ENCODE data around the gene AGAP6.
"Not testable (repeated sequence)": the region's sequence is repeated elsewhere in the genome, so short reads cannot be mapped to it uniquely, and the experiment has no call there.

DNA sequence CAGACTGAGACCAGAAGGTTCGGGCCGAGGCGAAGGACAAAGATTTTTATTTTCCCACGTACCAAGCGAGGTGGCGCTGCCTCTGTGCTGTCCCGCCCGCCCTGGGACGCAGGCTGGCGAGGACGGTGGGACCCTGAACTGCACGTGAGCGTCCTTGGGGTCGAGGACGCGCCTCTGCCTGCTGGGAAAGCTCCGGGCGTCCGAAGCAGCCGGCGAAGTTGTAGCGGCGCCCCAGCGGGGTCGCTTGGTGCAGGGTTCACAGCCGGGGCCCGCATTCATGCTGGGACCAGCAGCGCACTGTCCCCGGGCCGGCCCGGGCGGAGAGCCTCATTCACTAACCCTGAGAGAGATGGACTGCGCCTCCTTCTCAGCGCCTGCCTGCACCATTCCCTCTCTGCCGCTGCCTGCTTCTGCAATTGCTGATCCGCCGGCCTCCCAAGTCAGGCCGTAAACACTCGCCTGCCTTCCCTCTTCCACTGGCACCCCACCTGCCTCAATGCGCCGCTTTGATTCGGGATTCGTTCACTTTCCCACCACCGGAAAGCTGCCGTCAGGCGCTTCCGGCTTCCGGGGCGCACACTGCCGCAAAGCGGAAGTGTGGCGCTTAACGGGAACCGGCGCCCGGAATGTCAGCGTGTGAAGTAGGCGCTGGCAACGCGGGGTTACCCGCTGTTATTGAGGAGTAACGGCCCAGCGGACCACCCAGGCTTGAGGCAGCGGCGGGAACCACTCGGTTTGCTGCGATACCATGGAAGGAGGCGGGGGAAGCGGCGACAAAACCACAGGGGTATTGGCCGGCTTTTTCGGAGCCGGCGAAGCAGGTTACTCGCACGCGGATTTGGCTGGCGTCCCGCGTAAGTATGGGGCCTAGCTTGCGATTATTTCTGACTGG lies 46.5 kb upstream of the AGAP6 start, which contains the start of the genes PARG and TIMM23B:
- TF ChIP-seq POLR2A (IDR thresholded peaks at IDR 0.05): peak in 1 of 2 donors; percentile 56
- TF ChIP-seq, protein P1, sequence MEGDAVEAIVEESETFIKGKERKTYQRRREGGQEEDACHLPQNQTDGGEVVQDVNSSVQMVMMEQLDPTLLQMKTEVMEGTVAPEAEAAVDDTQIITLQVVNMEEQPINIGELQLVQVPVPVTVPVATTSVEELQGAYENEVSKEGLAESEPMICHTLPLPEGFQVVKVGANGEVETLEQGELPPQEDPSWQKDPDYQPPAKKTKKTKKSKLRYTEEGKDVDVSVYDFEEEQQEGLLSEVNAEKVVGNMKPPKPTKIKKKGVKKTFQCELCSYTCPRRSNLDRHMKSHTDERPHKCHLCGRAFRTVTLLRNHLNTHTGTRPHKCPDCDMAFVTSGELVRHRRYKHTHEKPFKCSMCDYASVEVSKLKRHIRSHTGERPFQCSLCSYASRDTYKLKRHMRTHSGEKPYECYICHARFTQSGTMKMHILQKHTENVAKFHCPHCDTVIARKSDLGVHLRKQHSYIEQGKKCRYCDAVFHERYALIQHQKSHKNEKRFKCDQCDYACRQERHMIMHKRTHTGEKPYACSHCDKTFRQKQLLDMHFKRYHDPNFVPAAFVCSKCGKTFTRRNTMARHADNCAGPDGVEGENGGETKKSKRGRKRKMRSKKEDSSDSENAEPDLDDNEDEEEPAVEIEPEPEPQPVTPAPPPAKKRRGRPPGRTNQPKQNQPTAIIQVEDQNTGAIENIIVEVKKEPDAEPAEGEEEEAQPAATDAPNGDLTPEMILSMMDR (IDR thresholded peaks at IDR 0.05): not testable (repeated sequence)
